H1 (cell line): ENCODE results near the gene DYNLRB1. TPM values are rescaled to one million over a fixed set of nuclear protein-coding genes. Genes with fewer than 3 reads are reported as not detected.

Experiments
- BRCA1 ChIP-seq: IDR thresholded peaks from 2 replicates; pipeline ENCODE4 v1.6.1; 2012; ENCODE audit warnings: low read depth, low read length, improper control_type of control experiment
- CBX5 ChIP-seq: fragments of 300-800, 300-1000 bp; sonication (generic); IDR thresholded peaks from 2 replicates; pipeline ENCODE4 v1.7.1; 2016; ENCODE audit warnings: antibody characterized with exemption, low read length, low read depth
- CEBPB ChIP-seq: IDR thresholded peaks from 2 replicates; pipeline ENCODE4 v1.6.1; 2012; ENCODE audit warnings: low read depth, low read length
- KDM1A ChIP-seq: fragments of 200-600, 300-600 bp; sonication (generic); IDR thresholded peaks from 2 replicates; pipeline ENCODE4 v1.7.1; 2016; ENCODE audit warnings: mild to moderate bottlenecking, low read length, borderline replicate concordance
- RBBP5 ChIP-seq: IDR thresholded peaks from 2 replicates; pipeline ENCODE4 v1.7.1; 2012; ENCODE audit warnings: low read depth, mild to moderate bottlenecking, inconsistent platforms, low read length, moderate library complexity, borderline replicate concordance
- SIN3A ChIP-seq, 2 experiments: IDR thresholded peaks in 1 of 2; conservative IDR thresholded peaks in 1 of 2; 2 replicates each; pipeline ENCODE4 v1.6.1; 2011 to 2012; ENCODE audit warnings: low read length in 2 of 2, improper control_type of control experiment in 1 of 2, low read depth in 1 of 2, mild to moderate bottlenecking in 1 of 2
- SP2 ChIP-seq: IDR thresholded peaks from 2 replicates; pipeline ENCODE4 v1.6.1; 2012; ENCODE audit warnings: mild to moderate bottlenecking, low read length, inconsistent platforms
- polyA plus RNA-seq, 7 experiments: library from polyadenylated mRNA; depleted of rRNA in 3 of 7; stranded (reverse) in 5 of 7; unstranded in 2 of 7; fragments of >200 nt in 5 of 7; fragments of 200-250 nt in 2 of 7; gene quantifications; 1 replicate in 5 of 7; 2 replicates in 1 of 7; 4 replicates in 1 of 7; pipeline versions ENCODE4 v1.2.1 to v1.2.3, GENCODE V29; 2011 to 2013; ENCODE audit warnings: missing spikeins in 2 of 7, mixed read lengths in 2 of 7
- total RNA-seq: library from RNA; stranded (reverse); fragmentation: NEBNext Ultra II Directional; extraction: Animal tissue kit (Norgen Biotek cat#: 25700); gene quantifications from 2 replicates; pipeline ENCODE4 v1.2.1, GENCODE V29; 2021
- TF ChIP-seq, protein P1 (sequence below): fragments of 300-600 bp; sonication (generic); IDR thresholded peaks from 2 replicates; pipeline ENCODE4 v1.7.1; 2012; ENCODE audit warnings: low read length, moderate library complexity, mild to moderate bottlenecking, inconsistent platforms; ENCODE audit not compliant: insufficient replicate concordance
- TF ChIP-seq, protein P2 (sequence below): IDR thresholded peaks from 2 replicates; pipeline ENCODE4 v1.6.1; 2012; ENCODE audit warnings: low read length, inconsistent platforms

The DYNLRB1 gene
- total and polyA plus RNA-seq, 2 of the 8 experiments (the other 6 are each of a cell fraction or from before 2014, with no cell fraction given) = 109 to 214 TPM

DNA sequence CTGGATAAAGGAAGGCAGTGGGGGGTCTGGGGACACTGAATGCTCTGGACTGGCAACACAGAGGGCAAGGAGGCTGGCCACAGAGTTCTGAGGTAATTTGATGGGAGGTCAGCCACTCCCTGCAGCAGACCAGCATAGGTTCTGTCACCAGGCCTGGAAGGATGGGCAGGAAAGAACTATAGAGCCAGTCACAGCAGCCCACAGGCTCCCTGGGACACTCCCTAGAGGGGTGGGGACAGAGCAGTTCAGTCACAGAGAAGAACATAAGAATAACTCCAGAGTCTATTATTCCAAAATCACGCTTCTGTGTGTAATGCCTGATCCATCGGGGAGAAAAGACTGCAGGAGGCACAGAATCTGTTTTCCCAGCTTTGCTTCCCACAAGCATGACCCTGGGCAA lies 19.6 kb downstream of the DYNLRB1 start (continued):
- TF ChIP-seq, protein P1, sequence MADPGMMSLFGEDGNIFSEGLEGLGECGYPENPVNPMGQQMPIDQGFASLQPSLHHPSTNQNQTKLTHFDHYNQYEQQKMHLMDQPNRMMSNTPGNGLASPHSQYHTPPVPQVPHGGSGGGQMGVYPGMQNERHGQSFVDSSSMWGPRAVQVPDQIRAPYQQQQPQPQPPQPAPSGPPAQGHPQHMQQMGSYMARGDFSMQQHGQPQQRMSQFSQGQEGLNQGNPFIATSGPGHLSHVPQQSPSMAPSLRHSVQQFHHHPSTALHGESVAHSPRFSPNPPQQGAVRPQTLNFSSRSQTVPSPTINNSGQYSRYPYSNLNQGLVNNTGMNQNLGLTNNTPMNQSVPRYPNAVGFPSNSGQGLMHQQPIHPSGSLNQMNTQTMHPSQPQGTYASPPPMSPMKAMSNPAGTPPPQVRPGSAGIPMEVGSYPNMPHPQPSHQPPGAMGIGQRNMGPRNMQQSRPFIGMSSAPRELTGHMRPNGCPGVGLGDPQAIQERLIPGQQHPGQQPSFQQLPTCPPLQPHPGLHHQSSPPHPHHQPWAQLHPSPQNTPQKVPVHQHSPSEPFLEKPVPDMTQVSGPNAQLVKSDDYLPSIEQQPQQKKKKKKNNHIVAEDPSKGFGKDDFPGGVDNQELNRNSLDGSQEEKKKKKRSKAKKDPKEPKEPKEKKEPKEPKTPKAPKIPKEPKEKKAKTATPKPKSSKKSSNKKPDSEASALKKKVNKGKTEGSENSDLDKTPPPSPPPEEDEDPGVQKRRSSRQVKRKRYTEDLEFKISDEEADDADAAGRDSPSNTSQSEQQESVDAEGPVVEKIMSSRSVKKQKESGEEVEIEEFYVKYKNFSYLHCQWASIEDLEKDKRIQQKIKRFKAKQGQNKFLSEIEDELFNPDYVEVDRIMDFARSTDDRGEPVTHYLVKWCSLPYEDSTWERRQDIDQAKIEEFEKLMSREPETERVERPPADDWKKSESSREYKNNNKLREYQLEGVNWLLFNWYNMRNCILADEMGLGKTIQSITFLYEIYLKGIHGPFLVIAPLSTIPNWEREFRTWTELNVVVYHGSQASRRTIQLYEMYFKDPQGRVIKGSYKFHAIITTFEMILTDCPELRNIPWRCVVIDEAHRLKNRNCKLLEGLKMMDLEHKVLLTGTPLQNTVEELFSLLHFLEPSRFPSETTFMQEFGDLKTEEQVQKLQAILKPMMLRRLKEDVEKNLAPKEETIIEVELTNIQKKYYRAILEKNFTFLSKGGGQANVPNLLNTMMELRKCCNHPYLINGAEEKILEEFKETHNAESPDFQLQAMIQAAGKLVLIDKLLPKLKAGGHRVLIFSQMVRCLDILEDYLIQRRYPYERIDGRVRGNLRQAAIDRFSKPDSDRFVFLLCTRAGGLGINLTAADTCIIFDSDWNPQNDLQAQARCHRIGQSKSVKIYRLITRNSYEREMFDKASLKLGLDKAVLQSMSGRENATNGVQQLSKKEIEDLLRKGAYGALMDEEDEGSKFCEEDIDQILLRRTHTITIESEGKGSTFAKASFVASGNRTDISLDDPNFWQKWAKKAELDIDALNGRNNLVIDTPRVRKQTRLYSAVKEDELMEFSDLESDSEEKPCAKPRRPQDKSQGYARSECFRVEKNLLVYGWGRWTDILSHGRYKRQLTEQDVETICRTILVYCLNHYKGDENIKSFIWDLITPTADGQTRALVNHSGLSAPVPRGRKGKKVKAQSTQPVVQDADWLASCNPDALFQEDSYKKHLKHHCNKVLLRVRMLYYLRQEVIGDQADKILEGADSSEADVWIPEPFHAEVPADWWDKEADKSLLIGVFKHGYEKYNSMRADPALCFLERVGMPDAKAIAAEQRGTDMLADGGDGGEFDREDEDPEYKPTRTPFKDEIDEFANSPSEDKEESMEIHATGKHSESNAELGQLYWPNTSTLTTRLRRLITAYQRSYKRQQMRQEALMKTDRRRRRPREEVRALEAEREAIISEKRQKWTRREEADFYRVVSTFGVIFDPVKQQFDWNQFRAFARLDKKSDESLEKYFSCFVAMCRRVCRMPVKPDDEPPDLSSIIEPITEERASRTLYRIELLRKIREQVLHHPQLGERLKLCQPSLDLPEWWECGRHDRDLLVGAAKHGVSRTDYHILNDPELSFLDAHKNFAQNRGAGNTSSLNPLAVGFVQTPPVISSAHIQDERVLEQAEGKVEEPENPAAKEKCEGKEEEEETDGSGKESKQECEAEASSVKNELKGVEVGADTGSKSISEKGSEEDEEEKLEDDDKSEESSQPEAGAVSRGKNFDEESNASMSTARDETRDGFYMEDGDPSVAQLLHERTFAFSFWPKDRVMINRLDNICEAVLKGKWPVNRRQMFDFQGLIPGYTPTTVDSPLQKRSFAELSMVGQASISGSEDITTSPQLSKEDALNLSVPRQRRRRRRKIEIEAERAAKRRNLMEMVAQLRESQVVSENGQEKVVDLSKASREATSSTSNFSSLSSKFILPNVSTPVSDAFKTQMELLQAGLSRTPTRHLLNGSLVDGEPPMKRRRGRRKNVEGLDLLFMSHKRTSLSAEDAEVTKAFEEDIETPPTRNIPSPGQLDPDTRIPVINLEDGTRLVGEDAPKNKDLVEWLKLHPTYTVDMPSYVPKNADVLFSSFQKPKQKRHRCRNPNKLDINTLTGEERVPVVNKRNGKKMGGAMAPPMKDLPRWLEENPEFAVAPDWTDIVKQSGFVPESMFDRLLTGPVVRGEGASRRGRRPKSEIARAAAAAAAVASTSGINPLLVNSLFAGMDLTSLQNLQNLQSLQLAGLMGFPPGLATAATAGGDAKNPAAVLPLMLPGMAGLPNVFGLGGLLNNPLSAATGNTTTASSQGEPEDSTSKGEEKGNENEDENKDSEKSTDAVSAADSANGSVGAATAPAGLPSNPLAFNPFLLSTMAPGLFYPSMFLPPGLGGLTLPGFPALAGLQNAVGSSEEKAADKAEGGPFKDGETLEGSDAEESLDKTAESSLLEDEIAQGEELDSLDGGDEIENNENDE = no peak
- TF ChIP-seq CEBPB = no peak
- no peak for TF ChIP-seq SP2
- TF ChIP-seq BRCA1 = no peak
- no peak for TF ChIP-seq RBBP5
- TF ChIP-seq KDM1A = no peak
- no peak for TF ChIP-seq SIN3A (conservative IDR thresholded peaks at IDR 0.05 in 1 of 2, IDR thresholded peaks at IDR 0.05 in 1 of 2; ENCODE audit: low read depth in 1 of 2, low read length in 2 of 2)
- TF ChIP-seq, protein P2, sequence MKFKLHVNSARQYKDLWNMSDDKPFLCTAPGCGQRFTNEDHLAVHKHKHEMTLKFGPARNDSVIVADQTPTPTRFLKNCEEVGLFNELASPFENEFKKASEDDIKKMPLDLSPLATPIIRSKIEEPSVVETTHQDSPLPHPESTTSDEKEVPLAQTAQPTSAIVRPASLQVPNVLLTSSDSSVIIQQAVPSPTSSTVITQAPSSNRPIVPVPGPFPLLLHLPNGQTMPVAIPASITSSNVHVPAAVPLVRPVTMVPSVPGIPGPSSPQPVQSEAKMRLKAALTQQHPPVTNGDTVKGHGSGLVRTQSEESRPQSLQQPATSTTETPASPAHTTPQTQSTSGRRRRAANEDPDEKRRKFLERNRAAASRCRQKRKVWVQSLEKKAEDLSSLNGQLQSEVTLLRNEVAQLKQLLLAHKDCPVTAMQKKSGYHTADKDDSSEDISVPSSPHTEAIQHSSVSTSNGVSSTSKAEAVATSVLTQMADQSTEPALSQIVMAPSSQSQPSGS = no peak
- TF ChIP-seq CBX5 = no peak
